ENCODE measurements around the gene DUSP15. TPM values are rescaled to one million over a fixed set of nuclear protein-coding genes. Genes with fewer than 3 reads are reported as not detected.

The DUSP15 gene
- total RNA-seq, 1 donor from 2014 or later, result 8.4 TPM

DNA sequence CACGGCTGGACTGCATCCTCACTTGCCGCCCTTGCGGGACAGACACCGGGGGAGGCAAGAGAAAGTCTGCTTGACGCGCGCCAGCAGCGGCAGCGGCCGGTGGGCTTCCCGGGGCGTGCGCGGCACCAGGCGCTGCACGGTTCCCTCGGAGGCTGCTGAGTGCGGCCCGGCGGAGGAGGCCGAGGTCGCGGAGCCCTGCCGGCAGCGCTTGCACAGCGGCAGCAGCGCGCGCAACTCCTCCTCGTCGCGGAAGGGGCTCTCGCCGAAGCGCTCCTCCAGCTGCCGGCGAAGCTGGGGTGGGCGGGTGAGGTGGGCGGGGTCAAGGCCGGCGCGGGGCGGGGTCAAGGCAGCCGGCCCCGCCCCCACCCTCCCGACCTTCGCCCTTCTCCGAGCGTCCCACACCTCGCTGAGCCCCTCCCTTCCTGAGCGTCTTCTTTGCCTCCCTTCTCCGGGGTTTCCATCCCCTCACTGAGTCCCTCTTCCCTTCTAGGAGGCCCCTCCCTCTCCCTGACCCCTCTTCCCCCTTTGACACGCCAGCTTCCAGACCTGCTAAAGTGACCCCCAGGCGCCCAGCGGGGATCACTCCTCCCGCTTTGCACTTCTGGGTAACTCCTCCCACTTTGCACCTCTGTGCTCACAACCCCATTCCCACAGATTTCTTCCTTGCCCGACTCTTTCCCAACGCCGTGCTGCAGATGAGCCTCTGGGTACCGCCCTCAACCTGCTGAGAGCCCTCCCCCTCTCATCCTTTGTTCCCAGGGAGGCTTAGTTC, 8.8 kb downstream of the DUSP15 start:
- H3K27me3 Mint-ChIP-seq (ENCODE audit: low read depth), result peaks cover 8% of the 10 kb centered on the region
- TF ChIP-seq, protein P1, sequence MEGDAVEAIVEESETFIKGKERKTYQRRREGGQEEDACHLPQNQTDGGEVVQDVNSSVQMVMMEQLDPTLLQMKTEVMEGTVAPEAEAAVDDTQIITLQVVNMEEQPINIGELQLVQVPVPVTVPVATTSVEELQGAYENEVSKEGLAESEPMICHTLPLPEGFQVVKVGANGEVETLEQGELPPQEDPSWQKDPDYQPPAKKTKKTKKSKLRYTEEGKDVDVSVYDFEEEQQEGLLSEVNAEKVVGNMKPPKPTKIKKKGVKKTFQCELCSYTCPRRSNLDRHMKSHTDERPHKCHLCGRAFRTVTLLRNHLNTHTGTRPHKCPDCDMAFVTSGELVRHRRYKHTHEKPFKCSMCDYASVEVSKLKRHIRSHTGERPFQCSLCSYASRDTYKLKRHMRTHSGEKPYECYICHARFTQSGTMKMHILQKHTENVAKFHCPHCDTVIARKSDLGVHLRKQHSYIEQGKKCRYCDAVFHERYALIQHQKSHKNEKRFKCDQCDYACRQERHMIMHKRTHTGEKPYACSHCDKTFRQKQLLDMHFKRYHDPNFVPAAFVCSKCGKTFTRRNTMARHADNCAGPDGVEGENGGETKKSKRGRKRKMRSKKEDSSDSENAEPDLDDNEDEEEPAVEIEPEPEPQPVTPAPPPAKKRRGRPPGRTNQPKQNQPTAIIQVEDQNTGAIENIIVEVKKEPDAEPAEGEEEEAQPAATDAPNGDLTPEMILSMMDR (IDR thresholded peaks at IDR 0.05; ENCODE audit: unreplicated experiment), result no peak
- H3K27ac Mint-ChIP-seq, result peak overlapping the region; percentile 14
- no peaks in the 10 kb centered on the region for H3K36me3 Mint-ChIP-seq
- DNase-seq (ENCODE audit: low spot score in 2 of 2, unreplicated experiment in 2 of 2), result peak; percentile 72 to 74
- H3K9me3 Mint-ChIP-seq, result no peaks in the 10 kb centered on the region
- H3K4me3 Mint-ChIP-seq, result peak overlapping the region; percentile 76
- peaks cover 19% of the 10 kb centered on the region for H3K4me1 Mint-ChIP-seq

DNA sequence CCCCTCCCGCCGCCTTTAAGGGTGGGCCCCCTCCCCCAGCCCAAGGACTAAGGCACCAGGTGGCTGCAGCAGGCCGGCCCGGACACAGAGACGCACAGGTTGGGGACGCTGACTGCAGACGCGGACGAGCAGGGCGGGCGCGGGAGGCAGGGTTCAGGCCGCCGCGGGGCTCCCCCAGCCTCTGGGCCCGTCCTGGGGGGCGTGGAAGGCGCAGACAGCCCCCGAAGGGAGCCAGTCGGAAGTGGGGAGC, 9.3 kb downstream of the DUSP15 start:
- no peak overlapping the region for H3K27ac Mint-ChIP-seq
- TF ChIP-seq, protein P1 (IDR thresholded peaks at IDR 0.05; ENCODE audit: unreplicated experiment), result no peak
- no peaks in the 10 kb centered on the region for H3K36me3 Mint-ChIP-seq
- peaks cover 8% of the 10 kb centered on the region for H3K27me3 Mint-ChIP-seq (ENCODE audit: low read depth)
- peak overlapping the region; percentile 61 for H3K4me3 Mint-ChIP-seq
- H3K4me1 Mint-ChIP-seq, result peaks cover 19% of the 10 kb centered on the region
- no peaks in the 10 kb centered on the region for H3K9me3 Mint-ChIP-seq
- no peak for DNase-seq (ENCODE audit: low spot score in 2 of 2, unreplicated experiment in 2 of 2)

DNA sequence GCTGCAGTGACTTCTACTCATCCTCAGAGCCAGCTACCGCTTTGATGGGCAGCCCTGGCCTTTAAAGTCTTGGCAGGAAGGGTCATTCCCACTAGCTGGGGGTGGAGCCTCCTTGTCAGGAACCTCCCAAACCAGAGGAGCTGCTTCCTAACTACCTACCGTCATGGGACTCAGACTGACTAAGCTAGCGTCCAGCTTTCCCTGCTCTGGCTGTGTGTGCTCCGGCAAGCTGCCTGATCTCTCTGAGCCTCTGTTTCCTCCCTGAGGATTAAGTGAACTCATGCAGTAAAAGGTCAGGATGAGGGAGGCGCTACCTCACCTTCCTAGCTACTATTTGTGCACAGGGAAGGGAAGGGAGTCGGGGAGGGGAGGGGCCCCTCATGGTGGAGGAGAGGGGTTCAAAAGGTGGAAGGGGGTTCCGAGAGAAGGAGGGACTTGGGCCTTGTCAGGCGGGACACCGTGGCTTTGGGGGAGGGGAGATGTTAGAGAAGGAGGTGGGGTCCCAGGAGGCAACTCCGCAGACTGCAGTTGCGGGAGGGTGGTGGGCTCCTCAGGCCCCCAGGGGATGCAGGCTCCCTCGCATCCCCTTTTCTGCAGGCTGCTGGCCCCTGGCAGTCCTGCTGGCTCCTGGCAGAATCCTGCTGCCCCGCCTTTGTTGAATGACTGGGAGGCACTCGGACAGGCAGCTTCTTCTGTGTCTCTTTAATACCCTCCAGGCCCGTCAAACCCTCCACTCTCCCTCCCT, 9.8 kb downstream of the DUSP15 start:
- H3K27me3 Mint-ChIP-seq (ENCODE audit: low read depth), result peaks cover 8% of the 10 kb centered on the region
- no peaks in the 10 kb centered on the region for H3K9me3 Mint-ChIP-seq
- no peak for DNase-seq (ENCODE audit: low spot score in 2 of 2, unreplicated experiment in 2 of 2)
- no peaks in the 10 kb centered on the region for H3K36me3 Mint-ChIP-seq
- H3K27ac Mint-ChIP-seq, result no peak overlapping the region
- H3K4me1 Mint-ChIP-seq, result peaks cover 19% of the 10 kb centered on the region
- TF ChIP-seq, protein P1 (IDR thresholded peaks at IDR 0.05; ENCODE audit: unreplicated experiment), result no peak
- peak overlapping the region; percentile 61 for H3K4me3 Mint-ChIP-seq

DNA sequence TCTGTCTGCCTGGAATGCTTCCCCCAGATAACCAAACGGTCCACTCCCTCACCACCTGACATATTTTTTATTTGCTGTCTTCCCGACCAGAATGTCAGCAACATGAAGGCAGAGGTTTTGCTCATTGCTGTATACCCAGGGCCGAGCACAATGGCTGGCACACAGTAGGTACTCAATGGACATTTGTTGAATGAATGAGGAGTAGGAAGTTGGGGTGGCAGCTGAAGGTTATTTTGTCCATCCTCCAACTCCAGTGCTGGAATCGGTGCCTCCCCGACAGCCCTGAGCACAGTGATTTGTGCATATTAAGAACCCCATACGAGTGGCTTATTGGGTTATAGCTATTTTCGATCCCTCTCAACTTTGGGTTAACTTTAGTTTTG, 10.3 kb downstream of the DUSP15 start:
- no peaks in the 10 kb centered on the region for H3K9me3 Mint-ChIP-seq
- H3K4me3 Mint-ChIP-seq, result peak overlapping the region; percentile 61
- peaks cover 19% of the 10 kb centered on the region for H3K4me1 Mint-ChIP-seq
- H3K27me3 Mint-ChIP-seq (ENCODE audit: low read depth), result peaks cover 8% of the 10 kb centered on the region
- TF ChIP-seq, protein P1 (IDR thresholded peaks at IDR 0.05; ENCODE audit: unreplicated experiment), result no peak
- DNase-seq (ENCODE audit: low spot score in 2 of 2, unreplicated experiment in 2 of 2), result no peak
- no peak overlapping the region for H3K27ac Mint-ChIP-seq
- no peaks in the 10 kb centered on the region for H3K36me3 Mint-ChIP-seq

DNA sequence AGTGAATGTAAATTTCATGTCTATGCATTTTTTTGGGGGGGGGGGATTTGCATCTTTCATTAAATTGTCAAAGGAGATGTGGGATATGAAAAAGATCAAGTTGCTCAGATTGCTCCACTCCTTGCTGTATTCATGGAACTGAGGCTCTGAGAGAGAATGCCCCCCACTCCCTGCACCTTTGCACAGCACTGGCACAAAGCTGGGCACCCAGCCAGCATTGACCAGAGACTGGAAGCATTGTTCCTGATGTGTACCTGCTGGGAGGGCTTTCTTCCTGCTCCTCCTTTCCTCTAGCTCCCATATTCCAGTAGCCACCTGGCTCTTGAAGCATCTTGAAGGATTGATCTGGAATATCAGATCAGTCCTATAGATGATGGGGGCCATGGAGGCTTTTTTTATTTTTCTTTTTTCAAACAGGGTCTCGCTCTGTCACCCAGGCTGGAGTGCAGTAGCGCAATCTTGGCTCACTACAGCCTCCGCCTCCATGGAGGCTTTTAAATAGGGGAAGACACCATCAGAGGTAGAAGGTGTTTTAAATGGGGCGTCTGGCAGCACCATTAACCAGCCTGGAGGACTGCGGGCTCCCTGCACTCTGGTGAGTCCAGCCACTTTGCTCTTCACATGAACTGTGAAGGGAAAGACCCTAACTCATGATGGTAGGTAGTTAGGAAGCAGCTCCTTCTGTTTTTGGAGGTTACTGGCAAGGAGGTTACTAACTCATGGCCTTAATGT, 10.9 kb downstream of the DUSP15 start:
- Mint-ChIP-seq H3K36me3 (no peaks in the 10 kb centered on the region), H3K27me3 (ENCODE audit: low read depth) (peaks cover 8% of the 10 kb centered on the region), H3K4me1 (peaks cover 19% of the 10 kb centered on the region), H3K9me3 (no peaks in the 10 kb centered on the region), H3K27ac (no peak overlapping the region), H3K4me3 (no peak overlapping the region)
- TF ChIP-seq, protein P1 (IDR thresholded peaks at IDR 0.05; ENCODE audit: unreplicated experiment), result no peak
- DNase-seq (ENCODE audit: low spot score in 2 of 2, unreplicated experiment in 2 of 2), result no peak

All from mesothelial cell of epicardium (in vitro differentiated cells).